ENCODE results near the gene IL20. TPM values are rescaled to one million over a fixed set of nuclear protein-coding genes. Genes with fewer than 3 reads are reported as not detected.

The IL20 gene
- total and polyA plus RNA-seq, 3 donors from 2014 or later = 0.37 to 0.43 TPM; not detected in 1

DNA sequence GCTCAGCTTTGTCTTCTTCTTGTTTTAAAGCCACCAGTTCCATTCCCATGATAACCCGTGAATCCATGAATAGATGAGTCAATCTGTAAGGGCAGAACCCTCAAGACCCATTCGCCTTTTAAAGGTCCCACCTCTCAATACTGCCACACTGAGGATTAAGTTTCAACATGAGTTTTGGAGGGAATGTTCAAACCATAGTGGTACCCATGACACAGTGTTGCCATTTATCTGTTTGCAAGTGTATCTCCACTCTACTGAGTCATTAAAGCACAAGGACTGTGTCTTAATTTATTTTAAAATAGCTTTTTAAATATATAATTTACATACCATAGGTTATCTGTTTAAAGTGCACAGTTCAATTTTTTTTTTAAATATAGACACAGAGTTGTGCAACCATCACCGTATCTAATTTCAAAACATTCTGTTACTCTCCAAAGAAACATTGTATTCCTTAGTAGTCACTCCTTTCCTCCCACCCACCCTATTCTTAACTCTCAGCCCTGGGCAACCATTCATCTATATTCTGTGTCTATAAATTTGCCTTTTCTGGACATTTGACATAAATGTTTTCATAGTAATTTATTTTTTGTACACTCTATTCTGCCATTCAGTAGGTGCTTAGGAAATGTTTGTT, 27.0 kb downstream of the IL20 start:
- TF ChIP-seq, protein P1, sequence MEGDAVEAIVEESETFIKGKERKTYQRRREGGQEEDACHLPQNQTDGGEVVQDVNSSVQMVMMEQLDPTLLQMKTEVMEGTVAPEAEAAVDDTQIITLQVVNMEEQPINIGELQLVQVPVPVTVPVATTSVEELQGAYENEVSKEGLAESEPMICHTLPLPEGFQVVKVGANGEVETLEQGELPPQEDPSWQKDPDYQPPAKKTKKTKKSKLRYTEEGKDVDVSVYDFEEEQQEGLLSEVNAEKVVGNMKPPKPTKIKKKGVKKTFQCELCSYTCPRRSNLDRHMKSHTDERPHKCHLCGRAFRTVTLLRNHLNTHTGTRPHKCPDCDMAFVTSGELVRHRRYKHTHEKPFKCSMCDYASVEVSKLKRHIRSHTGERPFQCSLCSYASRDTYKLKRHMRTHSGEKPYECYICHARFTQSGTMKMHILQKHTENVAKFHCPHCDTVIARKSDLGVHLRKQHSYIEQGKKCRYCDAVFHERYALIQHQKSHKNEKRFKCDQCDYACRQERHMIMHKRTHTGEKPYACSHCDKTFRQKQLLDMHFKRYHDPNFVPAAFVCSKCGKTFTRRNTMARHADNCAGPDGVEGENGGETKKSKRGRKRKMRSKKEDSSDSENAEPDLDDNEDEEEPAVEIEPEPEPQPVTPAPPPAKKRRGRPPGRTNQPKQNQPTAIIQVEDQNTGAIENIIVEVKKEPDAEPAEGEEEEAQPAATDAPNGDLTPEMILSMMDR (IDR thresholded peaks at IDR 0.05) = no peak
- no peak for TF ChIP-seq POLR2A (IDR thresholded peaks at IDR 0.05)
- Histone ChIP-seq H3K4me1 (no peaks in the 10 kb centered on the region), H3K27me3 (no peaks in the 10 kb centered on the region), H3K36me3 (ENCODE audit: low read depth, missing control alignments) (no peaks in the 10 kb centered on the region), H3K9me3 (no peaks in the 10 kb centered on the region), H3K27ac (no peak overlapping the region), H3K4me3 (no peak overlapping the region)
- 72 to 73% methylated on average over 3 of the region's 3 CpGs for WGBS, 2 donors
- intact Hi-C loops (cut with DNase I; ENCODE audit: low total_unique reads) = no loop called here
- no peak for DNase-seq

DNA sequence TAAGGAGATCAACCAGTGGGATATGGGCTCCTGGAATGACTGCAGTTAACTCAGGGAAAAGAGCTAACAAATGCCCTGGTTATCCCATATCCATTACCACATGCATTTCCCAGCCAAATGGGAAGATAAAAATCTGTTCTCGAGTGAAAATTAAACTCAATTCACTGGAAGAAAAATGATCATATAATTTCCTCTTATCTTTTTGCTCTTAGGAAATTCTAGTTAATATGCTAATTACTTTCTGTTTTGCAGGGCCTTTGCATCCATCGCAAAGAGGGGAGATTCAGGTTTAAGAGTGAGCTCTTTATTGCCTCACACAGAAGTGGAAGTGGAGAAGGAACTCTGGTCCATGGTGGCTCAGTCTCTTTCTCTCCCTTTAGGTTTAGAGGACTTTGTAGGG, 28.0 kb downstream of the IL20 start:
- no peak for DNase-seq
- no peak overlapping the region for H3K27ac ChIP-seq
- TF ChIP-seq, protein P1 (IDR thresholded peaks at IDR 0.05) = no peak
- no peak for TF ChIP-seq POLR2A (IDR thresholded peaks at IDR 0.05)

GRCh38 chr1:206895325-206895724, 29.9 kb downstream of the IL20 start:
- no peaks in the 10 kb centered on the region for H3K4me1 ChIP-seq
- no peaks in the 10 kb centered on the region for H3K36me3 ChIP-seq (ENCODE audit: low read depth, missing control alignments)
- no peak overlapping the region for H3K27ac ChIP-seq
- no peaks in the 10 kb centered on the region for H3K27me3 ChIP-seq
- TF ChIP-seq, protein P1 (IDR thresholded peaks at IDR 0.05) = no peak
- no peak for TF ChIP-seq POLR2A (IDR thresholded peaks at IDR 0.05)
- WGBS, 2 donors = 70 to 72% methylated on average over 3 of the region's 3 CpGs
- no peak overlapping the region for H3K4me3 ChIP-seq
- intact Hi-C loops (cut with DNase I; ENCODE audit: low total_unique reads) = no loop called here
- DNase-seq = no peak
- no peaks in the 10 kb centered on the region for H3K9me3 ChIP-seq

More for the DNA sequence above, 28.0 kb downstream of the IL20 start:
- no peaks in the 10 kb centered on the region for H3K9me3 ChIP-seq
- 89 to 93% methylated on average over 2 of the region's 2 CpGs for WGBS, 2 donors
- H3K27me3 ChIP-seq = no peaks in the 10 kb centered on the region
- intact Hi-C loops (cut with DNase I; ENCODE audit: low total_unique reads) = no loop called here
- H3K36me3 ChIP-seq (ENCODE audit: low read depth, missing control alignments) = no peaks in the 10 kb centered on the region
- no peak overlapping the region for H3K4me3 ChIP-seq
- no peaks in the 10 kb centered on the region for H3K4me1 ChIP-seq

GRCh38 chr1:206895837-206896242, 30.4 kb downstream of the IL20 start:
- Histone ChIP-seq H3K27ac (no peak overlapping the region), H3K4me1 (no peaks in the 10 kb centered on the region), H3K36me3 (ENCODE audit: low read depth, missing control alignments) (no peaks in the 10 kb centered on the region), H3K27me3 (no peaks in the 10 kb centered on the region), H3K9me3 (no peaks in the 10 kb centered on the region), H3K4me3 (no peak overlapping the region)
- 66% methylated on average over 3 of the region's 3 CpGs for WGBS, 2 donors
- no peak for DNase-seq
- intact Hi-C loops (cut with DNase I; ENCODE audit: low total_unique reads) = no loop called here
- TF ChIP-seq, protein P1 (IDR thresholded peaks at IDR 0.05) = no peak
- TF ChIP-seq POLR2A (IDR thresholded peaks at IDR 0.05) = no peak

- DNase-seq = no peak
- H3K4me1 ChIP-seq = no peaks in the 10 kb centered on the region
- no peak overlapping the region for H3K4me3 ChIP-seq
- 69 to 81% methylated on average over 3 of the region's 3 CpGs for WGBS, 2 donors
- H3K9me3 ChIP-seq = no peaks in the 10 kb centered on the region
- intact Hi-C loops (cut with DNase I; ENCODE audit: low total_unique reads) = no loop called here
- H3K27ac ChIP-seq = no peak overlapping the region
- H3K36me3 ChIP-seq (ENCODE audit: low read depth, missing control alignments) = no peaks in the 10 kb centered on the region
- no peak for TF ChIP-seq POLR2A (IDR thresholded peaks at IDR 0.05)
- TF ChIP-seq, protein P1 (IDR thresholded peaks at IDR 0.05) = no peak
- H3K27me3 ChIP-seq = no peaks in the 10 kb centered on the region
Observed at GRCh38 chr1:206896261-206896660, 30.8 kb downstream of the IL20 start.

Data from testis (tissue), 3 donors.